GM18909 (cell line): ENCODE data around the gene C1orf232.

Experiments used
- ATAC-seq: cut with Tn5 transposase; IDR thresholded peaks from one replicate; pipeline ENCODE4 v1.9.1; 2021; ENCODE audit warnings: mild to moderate bottlenecking; ENCODE audit not compliant: unreplicated experiment, poor library complexity

Gene C1orf232

DNA sequence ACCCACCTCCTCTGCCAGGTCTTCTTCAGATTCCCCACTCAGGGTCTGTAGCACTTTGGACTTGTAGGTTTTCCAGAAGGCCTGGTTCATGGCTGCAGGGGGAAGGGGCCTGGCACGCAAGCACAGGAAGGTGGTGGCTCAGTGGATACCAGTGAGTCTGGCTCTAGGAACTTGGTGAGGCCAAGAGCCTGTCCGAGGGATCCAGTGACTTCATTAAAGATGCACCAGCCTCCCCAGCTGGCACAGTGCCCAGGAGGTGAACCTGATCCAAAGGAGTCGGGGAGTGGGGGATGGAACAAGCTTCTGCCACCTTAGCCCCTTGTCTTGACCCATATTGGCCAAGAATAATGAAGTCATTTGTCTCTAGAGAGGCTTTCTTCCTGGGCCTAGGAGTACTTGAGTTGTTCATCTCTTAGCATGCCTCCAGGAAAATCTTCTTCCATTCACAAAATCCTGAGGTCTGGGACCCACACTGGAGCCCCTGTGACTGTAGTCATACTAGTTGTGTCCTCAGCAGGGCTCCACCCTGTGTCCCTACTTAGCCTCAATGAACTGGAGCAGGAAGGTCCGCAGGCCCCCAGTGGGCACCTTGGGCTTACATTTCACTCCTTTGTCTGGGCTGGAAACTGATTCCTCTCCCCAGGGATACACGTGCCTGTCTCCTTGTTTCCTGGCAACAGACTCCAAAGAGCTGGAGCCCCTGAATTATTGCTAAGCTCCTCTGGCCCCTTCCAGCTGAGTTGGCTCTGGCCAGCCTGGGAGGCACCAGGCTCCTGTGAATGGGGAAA lies at the start of gene C1orf232:
TSS of gene C1orf232 (minus strand) at position 554 of the 788 bp plus-strand sequence. CDS start at position 90, 464 bp downstream.
- ATAC-seq = no peak

DNA sequence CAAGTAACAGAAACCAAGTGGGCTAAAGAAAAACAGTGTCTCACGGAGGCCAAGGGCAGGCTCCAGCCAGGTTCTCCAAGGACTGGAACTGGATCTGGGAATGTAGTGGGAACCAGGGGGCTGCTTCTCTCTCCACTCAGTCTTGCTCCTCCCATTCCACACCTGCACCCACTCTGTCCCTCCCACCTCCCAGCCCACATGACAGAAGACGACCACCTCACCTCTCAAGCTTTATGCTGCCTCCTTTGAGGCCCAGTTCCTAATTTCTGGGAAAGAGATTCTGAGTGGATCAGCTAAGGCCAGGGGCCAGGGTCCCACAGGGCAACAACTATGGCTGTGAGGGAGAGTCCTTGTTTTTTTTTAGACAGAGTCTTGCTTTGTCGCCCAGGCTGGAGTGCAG lies 46.5 kb upstream of the C1orf232 start:
- no peak for ATAC-seq

DNA sequence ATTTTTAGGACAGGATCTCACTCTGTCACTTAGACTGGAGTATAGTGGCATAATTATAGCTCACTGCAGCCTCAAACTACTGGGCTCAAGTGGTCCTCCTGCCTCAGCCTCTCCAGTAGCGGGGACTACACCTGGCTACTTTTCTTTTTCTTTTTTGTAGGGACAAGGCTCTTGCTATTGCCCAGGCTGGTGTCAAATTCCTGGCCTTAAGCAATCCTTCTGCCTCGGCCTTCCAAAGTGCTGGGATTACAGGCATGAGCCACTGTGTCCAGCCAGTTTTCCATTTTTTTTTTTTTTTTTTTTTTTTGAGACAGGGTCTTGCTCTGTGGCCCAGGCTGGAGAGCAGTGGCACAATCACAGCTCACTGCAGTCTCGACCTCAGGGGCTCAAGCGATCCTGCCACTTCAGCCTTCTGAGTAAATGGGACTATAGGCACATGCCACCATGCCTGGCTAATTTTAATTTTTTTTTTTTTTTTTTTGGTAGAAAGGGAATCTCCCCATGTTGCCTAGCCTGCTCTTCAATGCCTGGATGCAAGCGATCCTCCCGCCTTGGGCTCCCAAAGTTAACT lies 44.7 kb upstream of the C1orf232 start:
- ATAC-seq = no peak

DNA sequence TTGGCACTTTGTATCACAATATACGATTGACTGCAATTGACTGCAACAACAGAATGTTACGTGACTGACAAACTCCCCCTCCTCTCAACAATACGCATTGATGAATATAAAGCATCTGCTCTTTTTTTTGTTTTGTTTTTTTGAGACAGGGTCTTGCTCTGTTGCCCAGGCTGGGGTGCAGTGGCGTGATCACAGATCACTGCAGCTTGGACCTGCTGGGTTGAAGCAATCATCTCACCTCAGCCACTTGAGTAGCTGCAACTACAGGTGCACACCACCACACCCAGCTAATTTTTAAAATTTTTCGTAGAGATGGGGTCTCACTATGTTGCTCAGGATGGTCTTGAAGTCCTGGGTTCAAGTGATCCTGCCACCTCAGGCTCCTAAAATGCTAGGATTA lies 44.0 kb upstream of the C1orf232 start:
- no peak for ATAC-seq

DNA sequence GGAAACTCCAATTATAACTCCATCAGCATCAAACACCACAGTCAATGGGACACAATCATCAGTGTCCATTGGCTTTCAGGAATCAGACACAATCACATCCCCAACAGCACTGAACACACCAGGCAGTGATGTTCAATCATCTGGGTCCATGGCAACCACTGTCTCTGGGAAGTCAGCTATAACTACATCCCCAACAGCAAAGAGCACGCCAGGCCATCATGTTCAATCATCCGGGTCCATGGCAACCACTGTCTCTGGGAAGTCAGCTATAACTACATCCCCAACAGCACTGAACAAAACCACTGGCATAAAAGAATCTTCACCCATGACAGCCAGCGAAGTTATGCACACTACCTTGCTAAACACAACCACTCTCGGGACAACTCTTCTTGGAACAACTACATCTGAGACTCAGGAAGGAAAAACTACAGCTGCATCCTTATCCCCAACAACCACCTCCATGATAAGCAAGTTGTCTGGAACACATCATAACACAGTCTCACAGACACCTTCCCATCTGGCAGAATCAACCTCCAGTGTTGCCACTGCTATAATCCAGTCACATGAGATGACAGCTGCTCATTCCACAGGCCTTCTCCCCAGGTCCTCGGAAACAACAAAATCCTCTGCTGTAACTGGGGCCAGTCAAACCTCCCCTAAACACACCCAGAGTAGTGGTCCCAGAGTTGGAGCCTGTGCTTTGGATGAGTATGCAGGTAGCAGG lies 41.5 kb upstream of the C1orf232 start:
- ATAC-seq = no peak

DNA sequence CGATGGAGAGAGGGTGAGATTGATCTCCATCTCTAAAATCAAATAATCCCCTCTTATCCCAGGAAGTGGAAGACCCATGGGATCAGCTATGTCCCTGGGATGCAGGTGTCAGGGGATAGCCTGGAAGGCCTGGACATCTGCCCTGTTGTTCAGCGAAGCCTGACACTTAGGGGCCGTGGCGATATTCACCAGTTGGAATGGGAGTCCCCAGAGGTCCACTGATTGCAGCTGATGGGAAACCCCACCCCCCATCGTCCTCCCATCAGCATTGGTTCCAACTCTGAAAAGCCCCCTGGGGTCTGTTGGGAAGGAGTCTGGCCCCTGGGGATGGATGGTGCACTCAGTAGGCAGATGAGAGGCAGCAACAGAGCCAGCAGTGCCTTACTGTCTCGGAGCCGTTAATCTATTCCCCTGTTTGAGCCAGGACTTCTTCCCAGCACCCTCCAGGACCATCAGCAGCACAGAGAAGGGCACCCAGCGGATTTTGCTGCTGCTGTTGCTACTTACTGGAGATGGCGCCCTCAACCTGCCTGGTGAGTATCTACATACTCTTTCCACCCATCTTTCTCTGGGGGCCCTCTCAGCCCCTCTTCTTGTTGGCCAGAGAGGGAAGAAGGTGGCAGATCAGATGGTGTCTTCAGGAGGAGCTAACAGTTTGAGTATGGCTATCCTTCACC lies 35.0 kb upstream of the C1orf232 start:
- ATAC-seq = no peak

DNA sequence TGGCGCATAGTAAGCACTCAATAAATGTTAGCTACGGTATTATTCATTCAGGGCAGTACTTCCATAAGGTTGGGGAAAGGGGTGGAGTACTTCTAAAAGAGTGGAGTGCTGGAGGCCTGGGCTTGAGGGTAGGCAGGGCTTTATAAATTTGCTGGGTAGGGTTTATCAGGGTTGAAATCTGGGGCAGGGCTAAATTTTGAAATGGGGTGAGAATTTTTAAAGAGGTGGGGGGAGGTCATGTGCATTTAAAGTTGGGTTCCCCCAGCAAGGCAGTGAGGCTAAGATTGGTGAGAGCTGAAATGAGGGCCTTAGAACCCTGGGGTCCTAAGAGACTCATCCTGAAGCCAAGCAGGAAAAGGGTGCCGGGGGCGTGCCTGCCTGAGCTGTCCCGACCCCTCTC lies 31.6 kb upstream of the C1orf232 start:
- no peak for ATAC-seq

DNA sequence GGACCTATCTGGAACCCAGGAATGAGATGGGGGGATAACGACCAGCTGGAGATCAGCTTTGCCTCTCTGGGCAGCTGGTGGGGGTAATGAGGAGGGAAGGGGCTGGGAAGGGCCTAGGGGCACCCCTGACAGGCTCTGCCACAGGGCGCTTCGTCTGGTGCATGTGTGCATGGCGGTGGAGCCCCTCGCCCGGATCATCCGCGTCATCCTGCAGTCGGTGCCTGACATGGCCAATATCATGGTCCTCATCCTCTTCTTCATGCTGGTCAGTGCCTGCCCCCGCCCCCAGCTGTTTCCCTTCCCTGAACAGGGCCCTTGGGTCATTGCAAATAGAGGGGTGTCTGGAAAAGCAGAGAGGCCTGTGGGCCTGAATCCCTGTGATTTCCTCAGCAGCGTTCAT lies 29.1 kb upstream of the C1orf232 start:
- no peak for ATAC-seq

DNA sequence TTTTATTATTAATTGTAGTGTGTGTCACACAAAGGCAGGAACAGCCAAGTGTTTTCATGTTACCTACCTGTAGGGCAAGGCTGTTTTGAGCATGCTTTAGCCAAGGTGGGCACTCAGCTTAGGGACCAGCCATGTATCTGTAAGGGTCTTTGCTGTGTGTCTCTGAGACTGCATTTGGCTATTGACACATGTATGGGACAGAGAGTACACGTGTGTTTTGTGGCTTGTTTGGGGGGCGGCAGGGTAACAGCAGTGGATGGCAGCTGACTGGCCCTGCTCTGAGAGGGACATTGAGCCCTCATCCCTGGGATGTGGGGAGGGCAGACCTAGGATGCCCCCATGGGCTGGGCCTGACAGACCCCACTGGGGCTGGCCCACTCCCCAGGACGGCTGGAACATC lies 28.5 kb upstream of the C1orf232 start:
- no peak for ATAC-seq

DNA sequence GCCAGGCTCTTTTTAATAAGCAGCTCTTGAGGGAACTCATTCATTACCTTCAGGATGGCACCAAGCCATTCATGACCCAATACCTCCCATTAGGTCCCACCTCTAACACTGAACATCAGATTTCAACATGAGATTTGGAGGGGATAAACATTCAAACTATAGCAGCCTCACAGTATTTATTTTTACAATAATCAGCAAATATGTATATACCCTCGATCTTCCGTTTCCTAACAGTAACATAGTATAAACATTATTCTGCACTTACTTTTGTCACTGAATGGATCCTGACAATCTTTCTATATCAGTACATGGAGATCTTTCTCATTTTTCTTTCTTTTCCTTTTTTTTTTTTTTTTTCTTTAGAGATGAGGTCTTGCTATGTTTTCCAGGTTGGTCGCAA lies 27.0 kb upstream of the C1orf232 start:
- ATAC-seq = no peak

DNA sequence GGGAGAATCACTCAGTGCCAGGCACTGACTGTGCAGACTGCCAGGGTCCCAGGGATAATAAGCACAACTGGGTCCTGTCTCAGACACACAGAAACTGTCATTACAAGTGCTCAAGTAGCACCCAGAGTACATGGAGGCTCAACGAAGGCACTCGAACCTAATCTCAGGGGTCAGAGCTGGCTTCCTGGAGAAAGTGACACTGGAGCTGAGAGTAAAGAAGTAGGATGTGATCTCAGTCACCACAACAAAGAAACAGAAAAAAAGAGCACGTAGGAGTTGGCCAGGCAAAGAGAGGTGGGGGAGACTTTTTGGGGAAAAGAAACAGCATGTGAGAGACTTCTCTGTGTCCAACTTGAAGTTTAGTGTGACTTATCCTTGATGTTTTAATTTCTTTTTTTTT lies 23.0 kb upstream of the C1orf232 start:
- no peak for ATAC-seq

DNA sequence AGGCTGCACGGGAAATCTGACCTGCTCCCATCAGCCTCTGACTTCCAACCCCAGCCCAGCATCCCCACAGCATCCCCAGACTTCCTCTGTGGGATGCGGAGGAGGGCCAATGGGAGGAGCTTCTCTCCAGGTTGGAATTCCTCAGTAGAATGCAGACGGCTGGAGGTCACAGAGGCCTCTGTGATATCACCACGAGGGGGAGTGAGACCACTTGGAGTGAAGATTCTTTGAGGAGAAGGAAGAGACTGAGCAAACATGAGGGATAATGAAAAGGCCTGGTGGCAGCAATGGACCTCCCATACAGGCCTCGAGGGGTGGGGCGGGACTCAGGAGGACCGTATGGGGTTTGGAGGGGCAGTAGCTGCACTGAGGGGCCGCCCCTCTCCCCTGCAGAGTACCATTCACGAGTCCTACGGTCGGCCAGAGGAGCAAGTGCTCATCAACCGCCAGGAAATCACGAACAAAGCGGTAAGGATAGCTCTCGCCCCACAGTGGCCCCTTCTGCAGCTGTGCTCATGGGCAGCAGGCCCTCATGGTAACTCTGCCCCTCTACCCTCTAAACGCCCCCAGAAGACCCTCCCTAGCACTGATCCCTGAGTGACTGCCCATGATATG lies 21.7 kb upstream of the C1orf232 start, which contains the start of gene CATSPER4:
TSS of gene CATSPER4 (plus strand) at position 230 of the 615 bp plus-strand sequence. CDS start at position 256, 26 bp downstream.
- ATAC-seq = no peak

DNA sequence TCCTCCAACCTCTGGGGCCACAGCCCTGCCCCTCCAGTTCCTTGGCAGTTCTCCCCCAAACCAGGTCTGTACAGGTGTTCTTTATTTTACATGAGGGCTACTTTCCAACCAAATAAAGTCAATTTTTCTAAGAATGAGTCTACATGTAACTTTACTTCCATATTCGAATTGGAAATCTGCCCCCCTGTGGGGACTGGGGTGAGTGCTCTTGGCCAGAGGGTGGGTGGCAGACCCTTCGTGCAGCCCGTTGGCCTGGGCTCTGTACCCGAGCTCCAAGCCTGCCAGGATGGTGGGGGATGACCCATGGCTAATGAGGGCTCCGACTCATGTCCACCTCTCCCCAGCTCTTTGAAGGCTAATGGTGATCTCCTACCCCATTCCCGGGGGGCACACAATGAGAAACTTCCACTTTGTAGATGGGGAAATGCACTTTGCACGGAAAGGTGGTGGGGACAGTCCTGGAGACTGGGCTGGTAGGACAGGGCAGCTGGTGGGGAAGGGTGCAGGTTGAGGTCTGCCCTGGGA lies 21.1 kb upstream of the C1orf232 start:
- ATAC-seq = no peak

DNA sequence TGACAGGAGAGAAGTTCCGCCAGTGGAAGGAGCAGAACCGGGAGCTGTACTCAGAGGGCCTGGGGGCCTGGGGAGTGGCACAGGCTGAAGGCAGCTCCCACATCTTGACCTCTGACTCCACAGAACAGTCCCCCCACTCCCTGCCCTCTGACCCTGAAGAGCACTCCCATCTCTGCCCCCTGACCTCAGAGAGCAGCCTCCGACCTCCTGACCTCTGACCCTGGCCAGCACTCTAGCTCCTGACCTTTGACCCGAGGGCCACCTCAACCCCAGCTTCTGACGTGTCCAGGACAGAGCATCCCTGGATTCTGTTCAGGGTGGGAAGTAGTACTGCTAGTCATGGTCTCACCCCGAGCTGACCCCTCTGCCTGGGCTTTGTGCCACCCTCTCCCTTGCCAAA lies 20.6 kb upstream of the C1orf232 start:
- ATAC-seq = no peak

DNA sequence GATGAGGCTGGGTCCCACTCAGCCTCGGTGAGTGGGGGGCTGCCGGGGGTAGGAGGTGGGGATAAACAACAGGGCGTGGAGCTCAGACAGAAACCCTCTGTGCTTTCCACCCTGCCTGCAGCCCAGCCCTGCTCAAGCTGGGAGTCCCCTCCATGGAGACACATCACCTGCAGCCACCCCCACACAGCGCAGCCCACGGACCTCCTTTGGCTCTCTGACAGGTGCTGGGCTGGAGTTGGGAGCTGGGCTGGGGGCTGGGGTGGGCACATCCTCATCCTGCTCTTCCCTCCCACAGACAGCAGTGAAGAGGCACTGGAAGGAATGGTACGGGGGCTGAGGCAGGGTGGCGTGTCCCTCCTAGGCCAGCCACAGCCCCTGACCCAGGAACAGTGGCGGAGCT lies 19.7 kb upstream of the C1orf232 start:
- no peak for ATAC-seq

DNA sequence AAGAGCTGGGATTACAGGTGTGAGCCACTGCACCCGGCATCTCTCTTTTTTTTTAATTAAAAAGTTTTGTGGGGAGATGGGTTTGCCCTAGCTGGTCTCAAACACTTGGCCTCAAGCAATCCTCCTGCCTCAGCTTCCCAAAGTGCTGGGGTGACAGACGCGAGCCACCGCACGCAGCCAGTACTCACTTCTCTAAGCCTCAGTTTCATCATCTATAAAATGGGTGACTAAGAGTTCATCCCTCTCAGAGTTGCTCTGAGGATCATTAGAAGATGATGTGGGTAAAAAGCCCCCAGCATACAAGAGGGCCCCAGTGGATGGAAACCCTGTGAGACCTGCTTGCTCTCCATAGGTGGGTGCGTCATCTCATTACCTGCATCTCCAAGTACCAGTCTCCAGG lies 19.1 kb upstream of the C1orf232 start:
- no peak for ATAC-seq

DNA sequence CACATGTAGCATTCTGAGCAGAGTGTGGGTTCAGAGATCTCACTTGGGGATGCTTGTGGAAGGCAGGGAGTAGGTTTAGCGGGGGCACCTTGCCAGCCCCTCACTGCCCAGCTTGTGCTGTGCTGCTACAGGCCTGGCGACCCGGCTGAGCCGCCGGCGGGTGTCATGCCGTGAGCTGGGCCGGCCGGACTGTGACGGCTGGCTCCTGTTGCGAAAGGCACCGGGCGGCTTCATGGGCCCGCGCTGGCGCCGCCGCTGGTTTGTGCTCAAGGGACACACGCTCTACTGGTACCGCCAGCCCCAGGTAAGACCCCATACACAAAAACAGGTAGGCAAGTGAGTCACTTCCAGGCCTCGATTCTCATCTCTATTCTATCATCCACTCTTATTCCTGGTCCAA lies 16.1 kb upstream of the C1orf232 start:
- ATAC-seq = no peak

DNA sequence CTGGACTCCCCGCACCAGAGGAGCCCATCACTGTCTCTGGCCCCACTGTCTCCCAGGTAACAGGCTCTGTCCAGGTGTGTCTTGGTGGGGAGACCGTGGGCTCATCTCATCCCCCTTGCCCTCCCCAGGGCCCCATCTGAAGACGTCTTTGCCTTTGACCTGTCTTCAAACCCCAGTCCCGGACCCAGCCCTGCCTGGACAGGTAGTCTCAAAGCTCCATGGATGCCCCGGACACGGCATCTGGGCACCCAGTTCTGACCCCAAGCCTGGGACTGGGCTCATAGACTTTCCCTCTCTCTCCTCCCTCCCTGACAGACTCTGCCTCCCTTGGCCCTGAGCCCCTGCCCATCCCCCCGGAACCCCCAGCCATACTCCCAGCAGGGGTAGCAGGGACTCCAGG lies 15.3 kb upstream of the C1orf232 start:
- ATAC-seq = no peak

DNA sequence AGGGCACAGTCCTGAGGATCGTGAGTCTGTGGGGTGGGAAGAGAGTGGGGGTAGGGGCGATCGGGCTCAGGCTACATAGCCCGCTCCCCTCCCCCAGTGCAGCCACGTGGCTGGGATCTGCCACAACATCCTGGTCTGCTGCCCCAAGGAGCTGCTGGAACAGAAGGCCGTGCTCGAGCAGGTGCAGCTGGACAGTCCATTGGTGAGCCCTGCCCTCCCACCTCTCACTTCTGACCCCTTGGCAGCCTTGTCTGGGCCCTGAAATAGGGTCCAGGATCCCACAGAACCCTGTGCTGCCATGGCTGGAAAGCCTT lies 13.6 kb upstream of the C1orf232 start:
- ATAC-seq = no peak

DNA sequence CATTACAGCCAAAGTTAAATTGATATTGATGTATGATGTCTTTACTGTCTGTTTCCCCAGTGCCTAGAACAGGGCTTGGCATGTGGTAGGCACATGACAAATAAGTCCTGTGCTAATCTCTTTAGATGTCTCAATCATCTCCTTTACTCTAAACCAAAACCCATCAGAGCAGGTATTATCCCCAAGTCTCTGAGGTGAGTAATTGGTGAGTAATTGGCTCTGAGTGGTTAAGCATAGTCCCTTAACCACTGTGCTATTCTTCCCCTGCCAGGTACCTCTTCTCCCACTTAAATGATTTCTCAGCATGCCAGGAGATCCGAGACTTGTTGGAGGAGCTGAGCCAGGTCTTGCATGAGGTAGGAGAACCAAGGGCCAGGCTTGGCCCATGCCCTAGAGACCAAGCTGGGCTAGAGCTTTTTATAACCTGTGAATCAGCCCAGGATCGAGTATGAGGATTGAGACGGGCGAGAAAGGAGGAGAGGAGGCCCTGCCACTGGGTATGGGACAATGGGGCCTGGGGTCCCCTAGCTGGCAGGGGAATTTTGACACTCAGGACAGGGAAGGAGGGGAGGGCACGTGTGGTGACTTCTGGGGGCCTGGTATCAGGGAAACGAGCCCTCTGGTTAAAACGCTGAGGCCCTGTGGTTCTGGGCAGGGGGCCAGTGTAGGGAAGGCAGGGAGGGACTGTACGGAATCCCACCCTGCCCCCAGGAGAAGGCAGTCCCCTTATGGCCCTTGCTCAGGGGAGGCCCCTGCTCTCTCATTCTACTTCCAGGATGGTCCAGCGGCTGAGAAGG lies 13.0 kb upstream of the C1orf232 start:
- no peak for ATAC-seq
